NCI-H2196 (cell line): ENCODE data around the gene TFF2.

Experiments
- DNase-seq: peaks from one replicate; lab custom pipeline; 2025; ENCODE audit not compliant: unreplicated experiment; lab: John Stamatoyannopoulos, UW

The TFF2 gene, protein sequence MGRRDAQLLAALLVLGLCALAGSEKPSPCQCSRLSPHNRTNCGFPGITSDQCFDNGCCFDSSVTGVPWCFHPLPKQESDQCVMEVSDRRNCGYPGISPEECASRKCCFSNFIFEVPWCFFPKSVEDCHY

GRCh38 chr21:42350927-42351426, at the start of gene TFF2:
Gene TFF2 (minus strand): TSS chr21:42350994. CDS start chr21:42350957, 37 bp downstream.
- no peak for DNase-seq

DNA sequence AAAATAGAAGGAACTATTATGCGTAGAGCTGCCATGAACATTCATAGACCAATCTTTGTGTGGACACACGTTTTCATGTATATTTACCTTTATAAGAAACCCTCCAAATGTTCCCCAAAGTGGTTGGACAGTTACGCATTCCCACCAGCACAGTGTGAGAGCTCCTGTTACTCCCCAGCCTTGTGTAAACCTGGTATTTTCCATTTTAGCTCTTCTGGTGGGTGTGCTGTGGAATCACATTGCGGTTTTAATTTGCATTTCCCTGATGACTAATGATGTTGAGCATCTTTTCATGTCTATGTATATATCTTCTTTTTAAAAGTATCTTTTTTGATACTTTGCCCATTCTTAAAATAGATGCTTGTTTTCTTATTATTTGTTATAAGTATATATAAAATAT, 49.7 kb upstream of the TFF2 start:
- DNase-seq, result no peak

DNA sequence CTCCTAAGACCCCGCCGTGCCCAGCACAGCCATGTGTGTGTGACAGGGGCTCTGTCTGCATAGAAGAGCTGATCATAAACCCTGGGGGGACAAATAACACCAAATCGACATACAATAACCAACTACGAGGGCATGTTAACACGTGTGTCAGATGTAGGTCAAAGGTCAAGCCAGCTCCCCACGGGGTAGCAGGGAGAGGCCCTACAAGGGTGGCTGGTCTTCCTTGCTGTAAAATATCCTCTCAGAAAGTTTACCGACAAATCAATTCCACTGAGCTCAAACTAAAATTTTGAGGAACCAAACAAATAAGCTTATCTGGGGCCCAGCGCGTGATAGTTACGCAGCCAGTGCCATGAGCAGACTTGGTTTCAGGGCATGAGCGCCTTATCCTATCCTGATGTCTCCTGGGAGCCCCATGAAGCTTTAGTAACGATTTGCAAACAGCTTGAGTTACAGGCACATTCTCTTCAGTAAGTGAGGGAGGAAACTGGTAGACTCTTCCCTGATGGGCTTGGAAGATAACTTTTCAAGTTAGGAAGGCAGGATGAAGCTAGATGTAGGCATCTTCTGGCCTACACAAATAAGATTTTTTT, 47.7 kb upstream of the TFF2 start:
- no peak for DNase-seq

GRCh38 chr21:42397746-42398394, 47.1 kb upstream of the TFF2 start:
- no peak for DNase-seq

DNA sequence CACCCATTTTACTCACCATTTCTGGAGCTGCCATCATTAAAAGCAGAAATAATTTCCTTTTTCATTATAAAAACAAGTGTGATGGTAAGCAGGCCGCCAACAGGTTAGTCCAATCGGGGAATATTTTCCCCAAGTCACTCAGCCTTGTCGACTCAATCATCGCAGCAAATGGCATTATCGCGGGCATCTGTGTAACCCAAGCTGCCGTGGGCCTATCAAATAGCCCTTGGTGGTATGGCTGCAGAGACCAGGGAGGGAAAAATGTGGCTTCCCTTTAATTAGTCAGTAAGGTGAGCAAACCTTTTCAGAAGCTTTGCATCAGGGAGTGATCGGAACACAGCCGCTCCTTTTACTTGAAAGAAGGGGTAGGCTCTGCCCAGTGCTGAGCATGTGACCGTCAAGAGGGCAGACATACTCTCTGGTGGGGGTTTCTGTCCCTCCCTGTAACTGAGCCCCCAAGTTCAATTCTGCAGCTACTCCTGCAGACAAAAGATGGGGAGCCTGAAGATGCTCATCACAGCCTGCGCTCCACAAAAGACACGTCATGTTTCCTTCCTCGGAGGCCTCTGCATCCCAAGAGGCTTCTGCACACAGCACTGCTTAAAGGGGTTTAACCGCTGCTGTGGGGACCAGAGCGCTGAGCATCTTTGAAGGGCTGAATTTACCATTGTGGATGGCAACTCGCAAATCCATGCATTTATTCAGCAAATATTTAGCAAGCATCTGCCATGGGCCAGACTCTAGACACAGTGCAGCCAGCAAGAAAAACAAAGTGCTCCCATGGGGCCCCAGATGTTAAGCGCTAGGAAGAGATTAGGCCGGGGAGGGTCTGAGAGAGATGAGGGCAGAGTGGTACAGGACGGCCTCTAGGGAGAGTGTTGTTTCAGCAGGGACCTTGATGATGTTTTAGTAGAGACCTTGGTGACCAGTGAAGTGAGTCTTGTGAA, 46.3 kb upstream of the TFF2 start:
- no peak for DNase-seq

DNA sequence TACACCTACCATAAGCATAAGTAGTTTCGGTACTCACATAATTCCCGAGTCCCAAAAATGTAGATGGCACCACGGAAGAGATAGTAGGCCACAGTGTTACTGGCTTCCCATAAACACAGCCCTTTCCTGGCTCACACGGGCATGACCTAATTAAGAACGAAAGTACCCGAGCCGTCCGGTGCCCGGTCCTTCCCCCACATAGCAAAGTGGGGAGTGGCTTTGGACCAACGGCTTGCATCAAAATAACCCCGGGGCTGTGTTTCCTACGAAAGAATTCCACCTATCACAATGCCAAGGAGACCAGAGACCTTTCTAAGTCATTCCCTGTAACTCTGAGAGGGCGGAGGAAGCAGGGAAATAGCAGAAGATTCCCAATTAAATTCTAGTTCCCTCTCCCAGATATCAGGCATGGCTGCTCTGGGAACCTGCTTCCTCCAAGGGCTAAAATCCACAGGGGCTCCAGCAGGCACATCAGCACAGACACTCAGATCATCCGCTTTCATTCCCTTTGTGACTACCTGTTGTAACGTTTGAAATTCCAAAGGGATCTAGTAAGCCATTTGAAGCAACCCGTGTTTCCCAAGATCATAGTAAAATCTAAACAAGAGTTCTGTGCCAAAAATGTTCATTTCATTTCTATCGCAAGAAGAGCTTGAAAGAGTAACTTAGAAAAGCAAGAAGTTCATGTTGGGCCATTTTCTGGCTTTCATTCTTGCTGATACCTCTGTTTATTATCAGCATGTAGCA, 45.3 kb upstream of the TFF2 start, which contains the start of gene TMPRSS3:
Gene TMPRSS3, minus strand, starts transcription at position 148 of the 747 bp plus-strand sequence. CDS start 635 bp downstream, outside the sequence.
- no peak for DNase-seq

GRCh38 chr21:42395302-42395701, 44.5 kb upstream of the TFF2 start:
- no peak for DNase-seq

- no peak for DNase-seq
Observed at GRCh38 chr21:42393443-42393950, 42.7 kb upstream of the TFF2 start.

DNA sequence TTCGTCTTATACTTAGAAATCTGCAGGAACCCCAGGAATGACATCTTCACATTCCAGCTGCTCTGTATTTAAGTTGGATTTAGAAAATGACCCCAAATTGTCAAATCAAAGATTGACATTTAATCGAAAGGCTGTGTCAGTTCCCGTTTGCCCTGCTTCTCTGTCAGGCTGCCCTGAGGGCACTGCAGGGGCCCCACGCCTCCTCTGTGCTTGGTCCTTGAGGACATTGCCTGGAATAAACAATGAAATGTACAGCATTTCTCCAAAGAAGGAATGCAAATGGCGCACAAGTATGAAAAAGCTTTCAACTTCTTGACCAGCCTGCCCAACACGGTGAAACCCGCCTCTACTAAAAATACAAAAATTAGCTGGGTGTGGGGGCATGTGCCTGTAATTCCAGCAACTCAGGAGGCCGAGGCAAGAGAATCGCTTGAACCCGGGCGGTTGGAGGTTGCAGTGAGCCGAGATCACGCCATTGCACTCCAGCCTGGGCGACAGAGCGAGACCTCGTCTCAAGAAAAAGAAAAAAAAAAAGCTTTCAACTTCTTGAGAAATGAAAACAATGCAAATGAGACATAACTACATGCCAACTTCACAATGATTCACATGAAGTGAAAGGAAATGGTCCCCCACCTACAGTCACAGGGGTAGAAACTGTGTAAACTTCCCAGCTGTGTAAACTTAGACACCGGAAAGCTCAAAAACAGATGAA, 42.1 kb upstream of the TFF2 start:
- DNase-seq, result no peak

DNA sequence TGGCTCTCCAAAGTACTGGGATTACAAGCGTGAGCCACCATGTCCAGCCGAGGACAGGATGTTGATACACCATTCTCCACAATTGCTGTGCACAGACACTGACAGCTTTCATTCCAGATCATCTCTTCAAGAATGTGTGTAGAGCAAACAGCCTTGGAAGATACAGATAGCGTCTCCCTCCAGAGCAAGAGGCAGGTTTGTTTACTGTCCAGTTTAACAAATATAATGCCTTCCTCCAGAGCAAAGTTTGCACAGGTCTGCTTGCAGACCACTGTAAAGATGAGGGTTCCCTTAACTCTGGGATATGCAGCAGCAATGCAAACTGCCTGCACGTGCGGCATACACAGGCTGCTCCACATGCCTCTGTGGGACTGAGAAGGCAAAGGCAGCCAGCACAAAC, 40.5 kb upstream of the TFF2 start:
- no peak for DNase-seq

GRCh38 chr21:42390696-42391095, 39.9 kb upstream of the TFF2 start:
- no peak for DNase-seq

DNA sequence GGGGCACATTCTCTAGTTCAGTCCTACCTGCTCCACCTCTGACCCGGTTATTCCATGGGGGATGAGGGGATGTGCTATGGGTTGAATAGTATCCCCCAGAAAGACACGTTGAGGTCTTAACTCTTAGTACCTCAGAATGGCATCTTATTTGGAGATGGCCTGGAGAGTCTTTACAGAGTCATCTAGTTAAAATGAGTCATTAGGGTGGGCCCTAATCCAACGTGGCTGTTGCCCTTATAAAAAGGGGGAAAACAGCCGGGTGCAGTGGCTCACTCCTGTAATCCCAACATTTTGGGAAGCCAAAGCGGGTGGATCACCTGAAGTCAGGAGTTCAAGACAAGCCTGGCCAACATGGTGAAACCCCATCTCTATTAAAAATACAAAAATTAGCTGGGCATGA, 39.4 kb upstream of the TFF2 start:
- DNase-seq, result no peak

GRCh38 chr21:42389449-42389835, 38.6 kb upstream of the TFF2 start:
- peak; percentile 91 for DNase-seq

- no peak for DNase-seq
Observed at GRCh38 chr21:42388740-42389448, 38.1 kb upstream of the TFF2 start.

DNA sequence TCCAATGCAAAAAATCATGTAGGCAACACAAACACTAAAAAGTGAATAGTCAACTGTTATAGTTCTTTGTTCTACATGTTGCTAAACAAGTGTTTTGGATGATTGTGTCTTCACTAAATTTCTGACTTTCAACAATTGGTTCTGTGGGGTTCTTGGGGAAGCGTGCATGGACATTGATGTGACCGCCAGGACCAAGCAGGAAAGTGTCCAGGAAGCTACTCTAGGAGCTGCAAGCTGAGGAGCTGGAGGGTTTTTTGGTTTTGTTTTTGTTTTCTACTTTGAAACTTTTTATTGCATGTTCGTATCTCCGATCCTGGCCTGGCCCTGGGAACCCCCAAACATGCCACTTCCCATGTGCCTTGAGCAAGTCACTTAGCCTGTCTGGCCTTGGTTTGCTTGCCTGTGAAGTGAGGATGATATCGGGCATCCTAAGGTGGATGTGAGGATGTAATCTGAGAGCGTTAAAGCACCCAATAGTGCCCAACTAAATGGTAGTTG, 37.1 kb upstream of the TFF2 start:
- no peak for DNase-seq

GRCh38 chr21:42387164-42387563, 36.4 kb upstream of the TFF2 start:
- no peak for DNase-seq

DNA sequence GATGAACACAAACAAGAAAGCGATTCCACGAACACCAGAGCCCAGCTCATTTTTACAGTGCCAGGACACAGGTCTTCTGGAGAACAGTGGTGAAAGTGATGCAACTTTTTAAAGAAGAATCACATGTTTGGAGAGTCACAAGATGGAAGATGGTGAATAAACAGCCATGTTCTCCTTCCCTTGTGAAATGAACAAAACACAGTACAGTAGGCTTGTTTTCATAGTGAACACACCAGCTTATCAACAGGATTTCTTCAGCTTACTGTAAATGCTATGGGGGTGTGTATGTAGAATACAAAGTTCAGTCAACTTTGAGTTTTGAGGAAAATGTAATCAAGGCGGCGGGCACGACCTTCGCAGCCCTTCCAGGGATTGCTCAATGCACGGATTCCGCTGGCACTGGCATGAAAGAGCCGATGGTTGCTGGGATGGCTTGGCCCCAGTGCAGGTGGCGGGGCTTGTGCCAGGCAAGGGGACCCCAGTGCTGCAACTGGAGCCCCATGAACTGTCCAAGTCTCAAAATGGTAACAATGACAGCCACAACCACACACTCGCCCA, 35.3 kb upstream of the TFF2 start:
- no peak for DNase-seq

DNA sequence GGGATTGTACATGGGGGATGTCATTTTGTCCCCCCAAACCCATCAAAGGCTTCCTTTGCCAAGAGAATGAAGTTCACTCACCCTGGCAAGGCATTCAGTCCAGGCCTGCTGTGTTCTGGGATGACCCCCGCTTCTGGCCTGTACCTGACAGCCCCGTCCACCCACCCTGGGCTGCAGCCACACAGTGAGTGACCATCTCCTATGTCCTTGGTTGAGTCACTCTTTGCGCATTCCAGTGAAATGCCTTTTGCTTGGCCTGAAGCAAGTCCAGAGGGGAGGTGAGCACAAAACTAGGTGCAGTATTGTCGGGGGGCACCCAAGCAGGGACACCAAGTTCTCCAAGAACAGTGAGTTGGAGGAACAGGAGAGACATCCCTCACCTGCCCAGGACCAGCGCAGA, 34.8 kb upstream of the TFF2 start:
- DNase-seq, result no peak

DNA sequence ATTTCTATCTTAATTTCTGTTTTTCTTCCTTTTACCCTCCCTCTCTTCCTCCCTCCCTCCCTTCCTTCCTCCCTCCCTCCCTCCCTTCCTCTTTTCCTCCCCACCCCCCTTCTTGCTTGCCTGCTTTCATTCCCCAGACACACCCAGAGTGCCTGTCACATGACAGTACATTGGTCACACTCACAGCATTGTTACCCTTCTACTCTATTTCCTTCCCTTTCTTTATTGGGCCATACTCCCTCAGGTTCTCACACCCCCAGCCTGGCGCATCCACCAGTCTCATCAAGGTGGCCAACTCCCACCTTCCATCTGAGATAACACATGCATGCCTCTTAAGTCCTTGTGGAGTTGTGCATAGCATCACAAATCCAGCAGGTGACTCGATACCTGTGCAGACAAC, 34.2 kb upstream of the TFF2 start:
- DNase-seq, result no peak
